ENCODE data around the gene TPM2. TPM values are rescaled to one million over a fixed set of nuclear protein-coding genes. Genes with fewer than 3 reads are reported as not detected.
A peak's percentile ranks its signal among the peaks of the same experiment; 100 is the strongest.

TPM2 gene
- polyA plus RNA-seq (2011; rRNA removed) (1,535 and 1,633 TPM in 2 replicates), polyA minus RNA-seq (2011; rRNA and poly(A)+ RNA removed) (470 and 477 TPM in 2 replicates)

DNA sequence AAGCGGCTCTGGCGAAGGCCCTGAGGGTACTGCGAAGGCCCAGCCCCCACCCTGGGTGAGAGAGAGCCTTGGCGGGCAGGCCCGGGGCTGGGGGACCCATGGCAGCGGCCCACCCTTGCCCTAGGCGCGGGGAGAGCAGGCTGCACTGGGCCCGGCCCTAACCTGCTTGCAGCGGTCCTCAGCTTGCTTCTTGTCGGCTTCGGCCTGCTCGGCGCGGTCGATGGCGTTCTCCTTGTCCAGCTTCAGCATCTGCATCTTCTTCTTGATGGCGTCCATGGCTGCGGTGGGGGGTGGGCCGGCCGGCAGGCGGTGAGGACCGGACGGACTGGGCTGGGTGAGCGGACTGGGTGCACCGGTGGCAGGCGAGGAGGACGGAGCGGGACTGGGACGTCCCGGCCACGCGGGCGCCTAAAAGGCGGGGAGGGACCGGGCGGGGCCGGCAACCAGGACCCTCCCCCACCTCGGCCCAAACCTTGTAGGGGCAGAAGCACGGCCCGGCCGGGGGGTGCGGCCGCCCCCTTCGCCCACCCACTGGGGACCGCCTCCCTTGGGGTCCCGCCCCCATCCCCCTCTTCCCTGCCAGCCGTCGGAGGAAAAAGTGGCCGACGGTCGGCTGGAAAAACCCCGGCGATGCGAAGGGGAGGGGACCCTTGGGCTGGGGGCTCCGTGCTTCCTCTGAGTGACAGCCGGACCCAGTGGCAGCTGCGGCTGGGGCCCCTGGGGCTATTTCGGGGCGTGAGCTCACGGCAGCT lies at the start of gene TPM2:
Gene TPM2 (minus strand): TSS at position 384 of the 752 bp plus-strand sequence. CDS start 108 bp downstream, at position 276.
- ChIA-PET POLR2A (interaction anchor here (0.6 to 9.1 kb wide), 19 partner anchors 9 to 338 kb away, joined by 3 to 101 read pairs (median 7); partner anchors contain the start of genes CA9, CCDC107, CREB3 and GBA2), CTCF (interaction anchor here (2.1 kb wide), 1 partner anchor 29 kb away, joined by 7 read pairs; no protein-coding TSS in a partner anchor)

DNA sequence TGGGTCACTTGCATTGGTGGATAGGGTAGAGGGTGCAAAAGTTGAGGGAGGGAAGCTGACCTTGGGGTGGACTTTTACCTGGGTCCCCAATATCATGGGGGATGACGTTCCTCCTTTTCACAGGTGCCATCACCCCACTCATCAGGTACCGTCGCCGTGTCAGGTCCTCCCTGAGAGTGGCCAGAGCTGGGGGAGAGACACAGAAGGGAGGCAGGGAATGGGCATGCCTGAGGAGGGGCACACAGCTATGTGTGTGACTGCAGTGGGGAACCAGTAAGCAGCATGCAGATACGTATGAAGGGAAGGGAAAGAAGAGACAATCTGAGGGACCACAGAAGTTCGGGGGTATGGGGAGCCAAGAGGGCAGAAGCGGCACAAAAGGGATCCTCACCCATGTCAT lies 49.2 kb upstream of the TPM2 start:
- no peak overlapping the region for H3K27ac ChIP-seq (ENCODE audit: low read depth, low read length)
- H3K9me3 ChIP-seq (ENCODE audit: control insufficient read depth, insufficient read depth, low read length): no peaks in the 10 kb centered on the region
- no peak overlapping the region for H3K4me3 ChIP-seq (ENCODE audit: low read depth, low read length)
- DNase-seq (ENCODE audit: low read depth, low spot score): no peak
- H3K27me3 ChIP-seq (ENCODE audit: control insufficient read depth, insufficient read depth, low read length): no peaks in the 10 kb centered on the region
- TF ChIP-seq, protein P1, sequence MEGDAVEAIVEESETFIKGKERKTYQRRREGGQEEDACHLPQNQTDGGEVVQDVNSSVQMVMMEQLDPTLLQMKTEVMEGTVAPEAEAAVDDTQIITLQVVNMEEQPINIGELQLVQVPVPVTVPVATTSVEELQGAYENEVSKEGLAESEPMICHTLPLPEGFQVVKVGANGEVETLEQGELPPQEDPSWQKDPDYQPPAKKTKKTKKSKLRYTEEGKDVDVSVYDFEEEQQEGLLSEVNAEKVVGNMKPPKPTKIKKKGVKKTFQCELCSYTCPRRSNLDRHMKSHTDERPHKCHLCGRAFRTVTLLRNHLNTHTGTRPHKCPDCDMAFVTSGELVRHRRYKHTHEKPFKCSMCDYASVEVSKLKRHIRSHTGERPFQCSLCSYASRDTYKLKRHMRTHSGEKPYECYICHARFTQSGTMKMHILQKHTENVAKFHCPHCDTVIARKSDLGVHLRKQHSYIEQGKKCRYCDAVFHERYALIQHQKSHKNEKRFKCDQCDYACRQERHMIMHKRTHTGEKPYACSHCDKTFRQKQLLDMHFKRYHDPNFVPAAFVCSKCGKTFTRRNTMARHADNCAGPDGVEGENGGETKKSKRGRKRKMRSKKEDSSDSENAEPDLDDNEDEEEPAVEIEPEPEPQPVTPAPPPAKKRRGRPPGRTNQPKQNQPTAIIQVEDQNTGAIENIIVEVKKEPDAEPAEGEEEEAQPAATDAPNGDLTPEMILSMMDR (IDR thresholded peaks at IDR 0.05; ENCODE audit: low read depth, low read length): no peak
- ChIA-PET POLR2A (interaction anchor here (0.7 to 1.1 kb wide), 2 partner anchors 10 to 11 kb away, joined by 3 to 5 read pairs; partner anchors contain the start of genes GBA2 and RGP1), CTCF (interaction anchor here (0.6 to 1.1 kb wide), 3 partner anchors 9 to 561 kb away, joined by 3 to 4 read pairs (median 4); no protein-coding TSS in a partner anchor)

More for the DNA sequence above, at the start of gene TPM2:
- peak; percentile 84 for DNase-seq (ENCODE audit: low read depth, low spot score)
- Histone ChIP-seq H3K9me3 (ENCODE audit: control insufficient read depth, insufficient read depth, low read length) (no peaks in the 10 kb centered on the region; the same call in 1 of the 2 replicates), H3K27ac (ENCODE audit: low read depth, low read length) (peak within 1 kb of the TSS; percentile 97), H3K27me3 (ENCODE audit: control insufficient read depth, insufficient read depth, low read length) (no peaks in the 10 kb centered on the region), H3K4me3 (ENCODE audit: low read depth, low read length) (peak within 1 kb of the TSS; percentile 98)
- TF ChIP-seq, protein P1 (IDR thresholded peaks at IDR 0.05; ENCODE audit: low read depth, low read length): no peak

DNA sequence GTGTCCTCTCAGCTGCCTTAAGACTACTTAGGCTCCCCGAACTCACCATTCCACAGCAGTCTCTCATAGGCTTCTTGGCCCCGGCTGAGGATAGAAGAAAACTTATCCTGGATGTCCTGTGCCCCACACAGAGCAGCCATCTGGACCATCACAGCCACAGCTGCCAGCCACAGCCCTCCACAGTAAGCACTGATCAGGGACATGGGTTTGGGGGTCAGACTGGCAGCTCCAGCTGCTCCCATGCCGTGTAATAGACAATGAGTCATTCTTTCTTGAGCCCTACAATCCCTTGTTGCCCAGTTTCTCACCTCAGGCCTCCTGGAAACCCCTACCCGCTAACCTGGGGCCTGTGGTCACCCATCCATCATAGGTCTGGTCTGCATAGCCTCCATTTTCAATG lies 48.5 kb upstream of the TPM2 start:
- no peak overlapping the region for H3K27ac ChIP-seq (ENCODE audit: low read depth, low read length)
- no peaks in the 10 kb centered on the region for H3K9me3 ChIP-seq (ENCODE audit: control insufficient read depth, insufficient read depth, low read length)
- POLR2A ChIA-PET: no interaction called here
- H3K4me3 ChIP-seq (ENCODE audit: low read depth, low read length): no peak overlapping the region
- no peaks in the 10 kb centered on the region for H3K27me3 ChIP-seq (ENCODE audit: control insufficient read depth, insufficient read depth, low read length)
- no peak for DNase-seq (ENCODE audit: low read depth, low spot score)
- TF ChIP-seq, protein P1 (IDR thresholded peaks at IDR 0.05; ENCODE audit: low read depth, low read length): no peak
- CTCF ChIA-PET: no interaction called here

DNA sequence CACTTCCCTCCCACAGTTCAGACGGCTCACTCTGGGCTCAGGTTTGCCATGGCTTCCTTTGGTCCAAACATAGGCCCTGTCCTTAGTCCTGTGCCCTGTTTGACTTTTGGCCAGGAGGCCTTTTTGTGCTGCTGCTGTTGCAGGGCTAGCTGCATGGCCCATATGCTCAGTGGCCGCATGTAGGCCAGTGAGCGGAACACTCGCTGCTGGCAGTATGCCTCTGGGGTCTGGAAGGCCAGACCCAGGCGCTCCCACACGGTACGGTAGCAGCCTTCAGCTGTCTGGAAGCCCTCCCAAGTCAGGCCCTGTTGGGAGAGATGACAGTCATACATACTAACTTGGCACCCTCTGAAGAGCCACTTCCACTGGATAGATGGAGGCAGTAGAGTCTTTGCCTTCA lies 47.4 kb upstream of the TPM2 start:
- Histone ChIP-seq H3K4me3 (ENCODE audit: low read depth, low read length) (no peak overlapping the region), H3K27me3 (ENCODE audit: control insufficient read depth, insufficient read depth, low read length) (no peaks in the 10 kb centered on the region), H3K9me3 (ENCODE audit: control insufficient read depth, insufficient read depth, low read length) (no peaks in the 10 kb centered on the region; the same call in 1 of the 2 replicates), H3K27ac (ENCODE audit: low read depth, low read length) (no peak overlapping the region)
- TF ChIP-seq, protein P1 (IDR thresholded peaks at IDR 0.05; ENCODE audit: low read depth, low read length): no peak
- ChIA-PET POLR2A (no interaction called here), CTCF (no interaction called here)
- DNase-seq (ENCODE audit: low read depth, low spot score): no peak

DNA sequence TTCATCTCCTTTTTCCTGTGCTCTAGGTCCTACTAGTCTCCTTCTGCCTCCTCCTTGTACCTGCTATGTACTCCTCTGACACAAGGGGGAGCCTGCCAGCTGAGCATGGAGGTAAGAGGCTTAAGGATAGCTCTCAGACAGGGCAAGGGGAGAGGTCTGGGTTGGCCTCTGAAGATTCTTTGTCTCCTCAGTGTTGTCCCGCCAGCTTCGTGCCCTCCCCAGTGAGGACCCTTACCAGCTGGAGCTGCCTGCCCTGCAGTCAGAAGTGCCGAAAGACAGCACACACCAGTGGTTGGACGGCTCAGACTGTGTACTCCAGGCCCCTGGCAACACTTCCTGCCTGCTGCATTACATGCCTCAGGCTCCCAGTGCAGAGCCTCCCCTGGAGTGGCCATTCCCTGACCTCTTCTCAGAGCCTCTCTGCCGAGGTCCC lies 46.5 kb upstream of the TPM2 start:
- CTCF ChIA-PET: interaction anchor here (0.8 to 2.9 kb wide), 9 partner anchors 9 to 146 kb away, joined by 3 to 46 read pairs (median 5); partner anchors contain the start of genes ARHGEF39, GBA2 and RGP1

More for the DNA sequence above, 46.5 kb upstream of the TPM2 start:
- no peaks in the 10 kb centered on the region for H3K27me3 ChIP-seq (ENCODE audit: control insufficient read depth, insufficient read depth, low read length)
- POLR2A ChIA-PET: interaction anchor here (1.1 kb wide), 1 partner anchor 9 kb away, joined by 3 read pairs; no protein-coding TSS in a partner anchor
- TF ChIP-seq, protein P1 (IDR thresholded peaks at IDR 0.05; ENCODE audit: low read depth, low read length): peak; percentile 96
- no peak for DNase-seq (ENCODE audit: low read depth, low spot score)
- no peaks in the 10 kb centered on the region; the same call in 1 of the 2 replicates for H3K9me3 ChIP-seq (ENCODE audit: control insufficient read depth, insufficient read depth, low read length)
- peak overlapping the region; percentile 31 for H3K27ac ChIP-seq (ENCODE audit: low read depth, low read length)
- no peak overlapping the region for H3K4me3 ChIP-seq (ENCODE audit: low read depth, low read length)
